ENCODE results near the gene FKBP3.
A peak's percentile ranks its signal among the peaks of the same experiment; 100 is the strongest.
"Not testable (repeated sequence)": the region's sequence is repeated elsewhere in the genome, so short reads cannot be mapped to it uniquely, and the experiment has no call there.

FKBP3 gene

GRCh38 chr14:45112896-45113781, 21.1 kb downstream of the FKBP3 start:
- peak; percentile 19 for DNase-seq

- no peak for DNase-seq
Measured at GRCh38 chr14:45104561-45104960, 29.7 kb downstream of the FKBP3 start.

DNA sequence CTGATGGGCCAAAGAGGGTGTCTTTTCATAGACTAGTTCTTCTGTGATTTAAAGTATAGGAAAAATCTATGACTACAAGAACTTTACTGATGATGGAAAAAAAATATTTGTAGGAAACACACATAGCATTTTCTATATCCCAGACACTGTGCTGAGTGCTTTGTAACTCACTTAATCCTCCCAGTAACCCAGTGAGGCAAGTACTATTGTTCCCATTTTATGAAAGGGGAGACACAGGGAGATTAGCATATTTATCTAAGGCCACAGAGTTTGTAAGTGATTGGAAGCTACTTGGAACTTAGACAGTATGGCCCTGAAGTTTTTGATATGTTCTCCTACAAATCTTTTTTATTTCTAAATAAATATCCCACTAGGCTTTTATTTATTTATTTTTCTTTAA, 30.5 kb downstream of the FKBP3 start:
- DNase-seq, result no peak

DNA sequence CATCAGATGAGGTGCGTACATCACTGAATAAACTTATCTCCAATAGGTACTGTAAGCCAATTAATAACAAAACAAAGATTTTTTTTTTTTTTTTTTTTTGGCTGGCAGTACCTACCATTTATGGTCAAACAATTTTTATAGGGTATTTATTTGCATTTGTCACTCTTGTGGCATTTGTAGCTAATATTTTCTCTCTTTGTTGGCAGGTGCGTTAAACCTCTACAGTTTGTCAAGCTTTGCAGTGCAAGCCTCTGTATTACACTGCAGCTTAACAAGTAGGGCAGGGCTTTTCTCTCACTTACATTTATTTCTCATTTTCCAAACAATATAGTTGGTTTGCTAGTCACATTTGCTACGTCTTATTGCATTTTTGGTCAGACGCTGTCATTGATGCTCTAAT, 38.1 kb downstream of the FKBP3 start:
- no peak for DNase-seq

GRCh38 chr14:45095143-45095542, 39.1 kb downstream of the FKBP3 start:
- no peak for DNase-seq

DNA sequence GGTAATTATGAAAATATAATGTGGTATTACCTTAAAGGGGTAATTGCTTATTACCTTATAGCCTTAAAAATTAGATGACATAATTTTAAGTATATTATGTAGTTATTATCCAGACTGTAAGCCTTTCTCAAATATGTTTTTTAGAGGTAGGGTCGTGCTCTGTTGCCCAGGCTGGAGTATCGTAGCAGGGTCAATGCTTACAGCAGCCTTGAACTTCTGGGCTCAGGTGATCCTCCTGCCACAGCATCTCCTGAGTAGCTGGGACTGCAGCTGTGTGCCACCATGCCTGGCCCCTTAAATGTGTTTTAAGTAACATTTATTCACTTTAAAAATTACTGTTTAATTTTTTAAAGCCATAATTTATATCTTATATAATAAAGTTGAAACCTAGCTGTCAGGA, 40.0 kb downstream of the FKBP3 start:
- no peak for DNase-seq

DNA sequence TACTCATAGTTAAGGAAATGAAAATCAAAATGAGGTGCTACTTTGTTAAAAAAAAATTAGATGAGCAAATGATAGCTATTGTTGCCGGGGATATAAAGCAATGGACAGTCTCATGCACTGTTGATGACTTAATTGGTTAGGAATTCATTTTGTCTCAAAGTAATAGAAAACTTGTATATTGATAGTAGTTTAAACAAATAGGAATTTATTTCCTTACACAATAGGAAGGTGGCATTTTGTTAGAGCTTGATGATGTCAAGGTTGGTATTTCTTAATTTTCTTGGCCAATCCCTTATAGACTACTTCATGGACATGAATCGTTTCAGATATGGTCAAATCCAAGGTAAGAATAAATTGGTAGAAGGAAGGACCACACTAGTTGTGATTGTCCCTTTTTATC, 42.6 kb downstream of the FKBP3 start:
- no peak for DNase-seq

DNA sequence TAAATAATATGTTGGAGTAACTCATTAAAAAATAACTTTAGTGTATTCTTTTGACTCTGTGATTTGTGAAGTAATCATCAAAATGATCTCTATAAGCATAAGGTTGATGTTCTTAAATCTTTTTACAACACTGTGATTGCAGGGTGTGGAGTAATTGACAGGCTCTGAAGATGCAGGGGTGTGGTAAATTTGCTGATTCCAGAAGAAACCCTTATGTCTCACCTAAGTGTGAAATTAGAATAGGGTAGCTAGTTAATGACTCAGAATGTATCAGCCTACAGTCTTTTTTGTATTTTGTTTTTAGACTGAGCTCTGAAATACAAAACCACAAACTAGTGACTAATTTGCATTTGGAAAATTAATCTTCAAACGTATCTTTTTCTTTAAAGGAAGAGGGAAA, 44.5 kb downstream of the FKBP3 start:
- no peak for DNase-seq

- no peak for DNase-seq
Measured at GRCh38 chr14:45084946-45085346, 49.3 kb downstream of the FKBP3 start.

DNA sequence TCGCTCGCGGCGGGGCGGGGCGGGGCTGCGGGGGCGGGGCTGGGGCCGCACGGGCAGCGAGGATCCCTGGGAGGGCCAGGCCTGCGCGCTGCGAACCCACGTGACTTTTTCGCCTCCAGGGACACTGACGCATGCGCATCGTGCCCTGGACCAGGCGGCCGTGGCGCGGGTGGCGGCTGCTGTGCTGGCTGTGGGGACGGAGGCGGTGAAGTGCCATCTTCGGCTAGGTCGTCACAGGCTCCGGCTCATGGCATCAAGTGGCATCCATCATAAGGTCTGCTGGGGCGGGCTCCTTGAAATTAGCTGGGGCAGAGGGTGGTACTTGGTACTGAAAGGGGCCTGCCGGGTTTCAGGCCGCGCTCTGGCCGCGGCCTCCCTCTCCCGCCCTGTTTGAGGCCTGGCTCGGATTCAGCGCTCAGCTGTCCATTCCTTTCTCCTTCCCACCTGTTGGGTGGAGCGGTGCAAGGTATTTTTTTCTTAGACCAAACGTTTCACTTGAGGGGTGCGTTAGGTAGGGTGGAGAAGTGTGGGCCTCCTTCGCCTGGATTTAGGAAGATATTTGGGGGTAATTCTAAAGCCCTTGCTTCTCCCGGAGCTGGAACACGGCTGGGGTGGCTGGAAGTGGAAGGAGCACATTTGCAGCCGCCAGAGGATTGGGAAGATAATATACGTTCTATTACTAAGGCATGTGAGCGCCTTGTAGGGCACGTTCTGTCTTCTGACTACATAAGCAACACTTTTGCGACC, 50.1 kb downstream of the FKBP3 start, which contains the start of gene PRPF39:
TSS of gene PRPF39 (plus strand) at position 141 of the 747 bp plus-strand sequence. CDS start 11,124 bp downstream, outside the sequence.
- peak; percentile 88 for DNase-seq

DNA sequence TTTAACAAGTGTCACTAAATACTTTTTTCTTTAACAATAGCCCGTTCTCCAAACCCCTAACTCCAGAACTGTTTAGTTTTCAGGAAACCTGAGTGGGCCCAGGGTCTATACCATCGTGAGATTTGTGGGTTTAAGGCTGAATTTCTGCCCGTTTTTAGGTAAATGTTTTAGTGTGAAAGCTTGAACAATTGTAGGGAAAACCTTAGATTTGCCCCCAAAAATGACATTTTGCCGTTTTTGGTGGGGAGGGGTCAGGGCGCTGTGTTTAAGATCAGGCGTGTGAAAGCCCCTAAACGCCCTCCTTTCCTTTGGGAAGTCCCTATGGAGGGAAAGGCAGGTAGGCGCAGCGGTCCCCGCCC, 50.7 kb downstream of the FKBP3 start:
- DNase-seq, result no peak

GRCh38 chr14:45082420-45082819, 51.9 kb downstream of the FKBP3 start:
- no peak for DNase-seq

DNA sequence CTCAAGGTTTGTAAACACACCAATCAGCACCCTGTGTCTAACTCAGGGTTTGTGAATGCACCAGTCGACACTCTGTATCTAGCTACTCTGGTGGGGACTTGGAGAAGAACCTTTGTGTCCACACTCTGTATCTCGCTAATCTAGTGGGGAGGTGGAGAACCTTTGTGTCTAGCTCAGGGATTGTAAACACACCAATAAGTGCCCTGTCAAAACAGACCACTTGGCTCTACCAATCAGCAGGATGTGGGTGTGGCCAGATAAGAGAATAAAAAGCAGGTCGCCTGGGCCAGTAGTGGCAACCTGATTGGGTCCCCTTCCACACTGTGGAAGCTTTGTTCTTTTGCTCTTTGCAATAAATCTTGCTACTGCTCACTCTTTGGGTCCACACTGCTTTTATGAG, 53.2 kb downstream of the FKBP3 start:
- DNase-seq, result not testable (repeated sequence)

GRCh38 chr14:45080416-45080968, 53.8 kb downstream of the FKBP3 start:
- not testable (repeated sequence) for DNase-seq

DNA sequence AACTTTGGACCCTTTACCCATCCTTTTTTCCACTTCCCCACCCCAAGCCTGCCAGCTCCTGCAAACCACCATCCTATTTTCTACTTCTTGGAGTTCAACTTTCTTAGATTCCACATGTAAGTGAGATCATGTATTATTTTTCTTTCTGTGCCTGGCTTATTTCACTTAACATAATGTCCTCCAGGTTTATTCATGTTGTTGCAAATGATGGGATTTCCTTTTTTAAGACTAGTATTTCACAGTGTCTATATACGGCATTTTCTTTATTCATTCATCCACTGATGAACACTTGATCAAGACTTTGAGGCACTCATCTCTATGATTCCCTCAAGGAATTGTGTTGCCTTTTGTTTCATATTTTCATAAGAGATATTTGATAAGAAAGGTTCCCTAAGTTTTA, 56.0 kb downstream of the FKBP3 start:
- DNase-seq, result no peak

DNA sequence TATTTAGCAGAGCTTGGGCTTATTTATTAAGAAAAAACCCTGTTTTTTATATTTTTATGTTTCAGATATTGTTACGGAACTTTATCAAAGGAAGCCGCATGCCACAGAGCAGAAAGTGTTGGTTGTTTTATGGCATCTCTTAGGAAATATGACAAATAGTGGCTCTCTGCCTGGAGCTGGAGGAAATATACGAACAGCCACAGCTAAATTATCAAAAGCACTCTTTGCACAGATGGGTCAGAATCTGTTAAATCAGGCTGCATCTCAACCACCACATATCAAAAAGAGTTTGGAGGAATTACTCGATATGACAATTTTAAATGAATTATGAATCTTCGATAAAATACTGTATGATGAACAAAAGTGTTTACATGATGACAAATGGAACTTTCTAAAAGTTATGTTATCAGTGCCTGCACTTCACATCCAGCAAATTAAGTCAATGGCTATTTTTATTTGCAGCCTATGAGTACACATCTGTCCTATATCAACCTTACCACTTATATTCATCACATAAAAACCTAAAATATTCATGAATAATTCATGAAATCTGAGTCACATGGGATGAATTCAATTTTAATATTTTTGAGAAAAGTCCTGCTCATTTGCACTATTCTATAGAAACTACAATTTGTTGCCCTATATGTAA, 60.9 kb downstream of the FKBP3 start:
- no peak for DNase-seq

- no peak for DNase-seq
Measured at GRCh38 chr14:45072126-45072525, 62.2 kb downstream of the FKBP3 start.

DNA sequence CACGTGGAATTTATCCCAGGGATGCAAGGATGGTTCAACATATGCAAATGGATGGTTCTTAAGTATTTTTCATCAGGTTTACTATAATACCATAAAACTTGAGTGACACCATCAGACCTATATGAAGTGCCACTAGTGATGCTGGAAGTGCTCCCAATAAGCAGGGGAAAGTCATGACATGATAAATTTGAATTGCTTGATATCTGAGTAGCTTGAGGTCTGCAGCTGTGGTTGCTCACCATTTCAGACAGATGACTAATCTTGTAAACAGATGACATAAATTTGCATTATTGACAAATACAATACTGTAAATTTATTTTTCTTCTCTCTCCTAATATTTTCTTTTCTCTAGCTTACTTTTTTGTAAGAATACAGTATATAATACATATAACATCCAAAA, 64.1 kb downstream of the FKBP3 start:
- DNase-seq, result no peak

GRCh38 chr14:45068396-45068795, 65.9 kb downstream of the FKBP3 start:
- DNase-seq, result no peak

- DNase-seq, result no peak
Measured at GRCh38 chr14:45066667-45067066, 67.6 kb downstream of the FKBP3 start.

GRCh38 chr14:45065956-45066355, 68.3 kb downstream of the FKBP3 start:
- DNase-seq, result no peak
